Measurements from ENCODE around the gene MAP3K20.
A peak's percentile ranks its signal among the peaks of the same experiment; 100 is the strongest.
"Not testable (repeated sequence)": the region's sequence is repeated elsewhere in the genome, so short reads cannot be mapped to it uniquely, and the experiment has no call there.

The MAP3K20 gene

DNA sequence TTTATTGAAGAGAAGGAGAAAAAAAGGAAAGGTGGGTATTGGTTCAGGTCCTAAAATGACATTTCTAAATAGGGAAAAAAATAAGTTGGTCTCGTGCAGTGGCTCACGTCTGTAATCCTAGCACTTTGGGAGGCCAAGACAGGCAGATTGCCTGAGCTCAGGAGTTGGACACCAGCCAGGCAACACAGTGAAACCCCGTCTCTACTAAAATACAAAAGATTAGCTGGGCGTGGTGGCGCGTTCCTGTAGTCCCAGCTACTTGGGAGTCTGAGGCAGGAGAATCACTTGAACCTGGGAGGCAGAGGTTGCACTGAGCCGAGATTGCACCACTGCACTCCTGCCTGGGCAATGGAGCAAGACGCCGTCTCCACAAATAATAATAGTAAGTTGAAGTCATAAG lies 131.5 kb downstream of the MAP3K20 start:
- not testable (repeated sequence) for DNase-seq

DNA sequence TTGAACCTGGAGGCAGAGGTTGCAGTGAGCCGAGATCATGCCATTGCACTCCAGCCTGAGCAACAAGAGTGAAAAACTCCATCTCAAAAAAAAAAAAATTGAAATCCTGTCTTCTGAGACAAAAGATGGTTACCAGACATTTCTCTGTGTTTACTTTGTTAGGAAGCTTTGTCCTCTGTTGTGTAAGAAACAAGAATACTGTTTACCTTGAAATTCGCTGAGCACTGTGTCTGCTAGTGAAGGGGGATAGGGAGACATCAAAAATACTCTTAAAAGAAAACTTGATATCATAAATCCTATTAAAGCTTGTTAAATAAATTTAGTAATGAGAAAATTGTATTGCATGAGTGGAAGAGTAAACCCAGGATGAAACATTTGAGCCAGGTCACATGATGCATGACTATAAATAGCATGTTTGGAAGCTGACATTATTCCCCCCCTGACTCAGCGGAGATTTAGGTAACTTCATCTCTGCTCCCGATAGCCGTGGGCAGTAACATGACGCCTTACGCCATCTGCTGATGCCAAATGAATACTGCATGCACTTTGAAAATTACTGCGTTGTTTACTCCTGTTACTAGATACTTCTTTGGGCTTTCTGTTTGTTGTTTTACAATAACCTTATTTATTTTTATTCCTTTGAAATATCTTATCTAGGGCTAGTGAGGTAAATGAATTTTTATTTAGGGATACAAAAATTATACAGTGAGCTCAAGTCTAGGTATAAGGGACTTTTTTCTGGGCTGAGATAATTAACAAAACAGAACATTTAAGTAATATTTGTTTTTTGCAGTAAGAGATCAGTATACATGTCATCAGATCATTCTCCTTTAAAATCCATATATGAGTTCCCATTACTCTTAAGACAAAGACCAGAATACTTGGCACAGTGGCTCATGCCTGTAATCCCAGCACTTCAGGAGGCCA lies 134.9 kb downstream of the MAP3K20 start:
- peak; percentile 41 to 73 (median 64) for DNase-seq

- no peak for DNase-seq
Observed at GRCh38 chr2:173213181-173213580, 137.5 kb downstream of the MAP3K20 start.

- no peak for DNase-seq
Observed at GRCh38 chr2:173214213-173214612, 138.6 kb downstream of the MAP3K20 start.

DNA sequence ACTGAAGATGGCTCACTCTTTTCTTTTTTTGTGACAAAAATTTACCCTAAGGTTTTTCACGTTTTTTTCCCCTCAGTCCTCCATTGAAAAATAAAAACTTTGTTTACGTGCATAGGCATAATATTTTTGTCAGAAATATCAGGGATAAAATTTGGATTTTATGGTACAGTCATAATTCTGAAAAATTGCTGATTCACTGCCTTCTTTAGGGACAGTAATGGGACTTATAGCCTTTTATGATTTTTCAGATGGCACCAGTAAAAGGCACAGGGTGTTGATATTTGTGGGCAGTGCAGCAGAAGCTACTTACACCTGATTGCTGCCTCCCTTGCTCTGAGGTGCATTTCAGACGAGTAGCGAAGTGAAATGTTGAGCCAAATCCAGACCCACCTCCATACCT lies 139.7 kb downstream of the MAP3K20 start:
- no peak for DNase-seq

DNA sequence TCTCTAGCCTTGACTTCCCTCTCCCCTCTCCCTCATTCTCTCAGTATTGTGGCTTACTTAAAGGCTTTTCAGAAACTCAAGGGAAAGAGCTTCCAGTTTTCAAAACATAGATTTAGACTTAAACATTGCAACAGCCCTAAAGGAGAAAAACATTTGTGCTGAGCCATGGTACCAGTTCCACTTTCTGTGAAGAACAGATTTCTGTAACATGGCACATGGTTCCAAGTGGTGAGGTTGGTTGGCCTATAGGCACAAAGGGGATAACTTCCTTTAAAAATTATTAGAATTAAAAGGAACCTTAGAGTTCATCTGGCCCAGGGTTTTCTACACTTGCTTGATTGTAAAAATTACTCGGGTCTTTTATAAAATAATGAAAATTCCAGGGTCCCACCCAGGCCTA lies 140.4 kb downstream of the MAP3K20 start:
- no peak for DNase-seq

DNA sequence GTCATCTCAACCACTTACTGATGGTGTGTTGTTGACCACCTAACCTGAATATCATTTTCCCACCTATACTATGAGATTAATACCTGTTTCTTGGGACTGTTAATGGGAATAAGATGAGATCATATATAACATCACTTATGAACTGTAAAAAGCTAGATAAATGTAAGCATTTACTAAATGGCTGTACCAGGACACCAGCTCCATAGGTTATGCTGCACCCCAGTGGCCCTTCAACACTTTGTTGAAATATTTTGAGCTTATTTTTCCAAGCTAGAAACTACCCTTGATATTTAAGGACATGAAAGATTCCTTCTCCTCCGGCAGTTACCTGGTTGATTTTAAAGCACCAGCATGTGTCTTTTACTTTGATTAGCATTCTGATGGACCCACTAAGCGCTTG lies 141.0 kb downstream of the MAP3K20 start:
- DNase-seq: no peak

GRCh38 chr2:173217116-173217840 lies 141.6 kb downstream of the MAP3K20 start:
- no peak for DNase-seq

- no peak for DNase-seq
Observed at GRCh38 chr2:173218326-173219056, 142.8 kb downstream of the MAP3K20 start.

DNA sequence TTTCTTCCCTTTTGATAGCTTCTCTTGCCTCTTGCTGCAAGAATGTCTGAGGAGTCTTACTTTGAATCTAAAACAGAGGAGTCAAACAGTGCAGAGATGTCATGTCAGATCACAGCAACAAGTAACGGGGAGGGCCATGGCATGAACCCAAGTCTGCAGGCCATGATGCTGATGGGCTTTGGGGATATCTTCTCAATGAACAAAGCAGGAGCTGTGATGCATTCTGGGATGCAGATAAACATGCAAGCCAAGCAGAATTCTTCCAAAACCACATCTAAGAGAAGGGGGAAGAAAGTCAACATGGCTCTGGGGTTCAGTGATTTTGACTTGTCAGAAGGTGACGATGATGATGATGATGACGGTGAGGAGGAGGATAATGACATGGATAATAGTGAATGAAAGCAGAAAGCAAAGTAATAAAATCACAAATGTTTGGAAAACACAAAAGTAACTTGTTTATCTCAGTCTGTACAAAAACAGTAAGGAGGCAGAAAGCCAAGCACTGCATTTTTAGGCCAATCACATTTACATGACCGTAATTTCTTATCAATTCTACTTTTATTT lies 145.6 kb downstream of the MAP3K20 start:
- DNase-seq: no peak

- no peak for DNase-seq
Observed at GRCh38 chr2:173221937-173222594, 146.4 kb downstream of the MAP3K20 start.

DNA sequence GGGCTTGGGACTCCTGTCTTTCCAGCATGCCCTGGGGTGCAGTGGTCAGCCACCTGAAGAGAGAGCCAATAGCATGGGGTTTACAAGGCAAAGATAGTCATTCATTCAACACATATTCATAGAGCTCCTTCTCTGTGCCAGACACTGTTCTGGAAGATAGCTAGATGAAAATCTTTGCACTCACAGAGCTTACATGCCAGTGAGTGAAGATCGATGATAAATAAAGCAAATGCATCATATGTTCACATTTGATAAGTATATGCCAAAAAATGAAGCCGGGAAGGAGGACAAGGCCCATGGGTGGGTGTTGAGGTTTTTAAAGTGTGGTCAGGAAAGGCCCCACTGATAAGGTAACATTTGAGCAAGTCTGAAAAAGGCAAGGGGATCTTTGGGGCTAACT lies 148.2 kb downstream of the MAP3K20 start:
- no peak for DNase-seq

DNA sequence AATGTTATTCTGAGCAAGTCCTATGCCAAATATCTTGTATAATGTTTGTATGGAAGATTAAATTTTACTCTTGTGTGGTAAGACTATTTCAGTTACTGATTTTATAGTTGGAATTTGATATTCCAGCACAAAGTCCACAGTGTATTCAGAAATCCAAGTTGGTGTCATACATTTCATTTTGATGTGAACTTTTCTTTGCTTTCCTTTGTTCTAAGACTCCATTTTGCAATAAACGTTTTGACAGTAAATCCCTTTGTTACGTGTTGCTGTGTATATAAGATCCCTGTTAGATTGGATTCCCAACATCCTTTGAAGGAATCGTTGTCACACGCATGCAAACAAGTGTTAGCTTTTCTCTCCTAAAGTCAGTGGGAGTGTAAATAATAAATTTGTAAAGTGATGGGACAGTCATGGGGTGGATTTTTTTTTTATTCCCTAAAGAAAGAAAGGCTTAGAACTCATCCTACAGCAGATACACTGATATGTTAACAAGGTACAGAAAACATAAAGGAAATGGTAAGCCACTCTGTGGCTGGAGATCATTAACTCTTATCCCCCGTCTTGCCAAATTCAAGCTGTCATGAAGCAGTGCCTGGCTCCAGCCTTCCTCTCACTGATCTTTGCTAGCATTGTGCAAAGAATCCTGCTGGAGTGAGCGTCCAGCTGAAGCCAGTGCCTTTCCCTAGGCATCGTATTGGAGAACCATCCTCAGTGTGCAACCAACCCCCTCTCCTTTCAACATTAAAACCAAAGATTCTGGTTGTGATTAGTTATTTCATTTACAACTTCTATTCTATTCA lies 151.5 kb downstream of the MAP3K20 start:
- no peak for DNase-seq

GRCh38 chr2:173229086-173229485 lies 153.4 kb downstream of the MAP3K20 start:
- DNase-seq: no peak

DNA sequence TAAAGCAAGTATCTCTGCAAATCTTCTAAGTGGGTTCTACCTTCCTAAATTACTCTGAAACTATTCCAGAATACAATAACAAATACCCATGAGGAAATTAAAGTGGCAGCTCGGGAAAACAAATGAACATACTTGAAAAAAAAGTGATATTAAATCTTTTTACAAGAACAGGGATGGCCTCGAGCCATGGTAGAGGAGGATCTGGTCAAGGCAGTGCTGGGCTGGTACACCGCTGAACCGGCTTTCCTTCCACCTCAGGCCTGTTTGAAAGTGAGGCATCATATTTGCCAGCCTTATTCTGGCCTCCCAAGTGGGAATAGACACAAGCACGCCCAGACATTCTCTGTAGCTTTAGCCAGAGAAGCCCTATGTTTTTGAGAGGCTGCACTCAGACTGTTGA lies 154.5 kb downstream of the MAP3K20 start:
- no peak for DNase-seq

GRCh38 chr2:173231042-173231441 lies 155.4 kb downstream of the MAP3K20 start:
- peak; percentile 3 to 77 (median 48) for DNase-seq

GRCh38 chr2:173231465-173231864 lies 155.8 kb downstream of the MAP3K20 start:
- peak in 1 of 3 experiments; percentile 77 for DNase-seq

GRCh38 chr2:173232956-173233744 lies 157.5 kb downstream of the MAP3K20 start:
- no peak for DNase-seq

DNA sequence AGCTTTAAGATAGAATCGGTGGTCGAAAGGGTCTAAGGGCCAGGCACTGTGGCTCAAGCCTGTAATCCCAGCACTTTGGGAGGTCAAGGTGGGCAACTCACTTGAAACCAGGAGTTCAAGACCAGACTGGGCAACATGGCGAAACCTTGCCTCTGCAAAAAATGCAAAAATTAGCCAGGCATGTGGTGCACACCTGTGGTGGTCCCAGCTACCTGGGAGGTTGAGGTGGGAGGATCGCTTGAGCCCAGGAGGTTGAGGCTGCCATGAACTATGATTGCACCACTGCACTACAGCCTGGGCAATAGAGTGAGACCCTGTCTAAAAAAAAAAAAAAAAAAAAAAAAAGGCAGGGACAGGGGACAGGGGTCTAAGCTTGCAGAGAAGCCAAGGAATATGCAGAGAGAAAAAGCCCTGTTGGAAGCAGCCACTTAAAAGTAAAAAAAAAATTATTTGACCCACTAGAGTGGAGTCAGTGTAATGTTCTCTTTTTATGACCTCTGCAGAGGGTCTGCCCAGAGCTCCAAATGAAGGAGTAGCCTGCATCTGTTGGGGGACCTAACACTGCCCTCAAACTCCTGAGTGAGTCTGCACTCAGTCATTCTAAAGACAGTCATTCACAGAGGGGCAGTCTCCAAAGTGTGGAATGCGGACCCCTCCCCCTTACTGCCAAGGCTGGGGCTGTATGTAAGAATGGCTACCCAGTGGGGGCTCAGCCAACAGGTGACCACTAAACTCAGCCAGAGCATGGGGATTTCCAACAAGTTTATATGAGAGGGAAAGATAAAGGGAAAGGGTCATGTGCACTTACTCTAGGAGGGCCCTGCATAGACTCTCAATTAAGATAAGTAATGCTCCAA lies 160.5 kb downstream of the MAP3K20 start:
- DNase-seq: no peak

DNA sequence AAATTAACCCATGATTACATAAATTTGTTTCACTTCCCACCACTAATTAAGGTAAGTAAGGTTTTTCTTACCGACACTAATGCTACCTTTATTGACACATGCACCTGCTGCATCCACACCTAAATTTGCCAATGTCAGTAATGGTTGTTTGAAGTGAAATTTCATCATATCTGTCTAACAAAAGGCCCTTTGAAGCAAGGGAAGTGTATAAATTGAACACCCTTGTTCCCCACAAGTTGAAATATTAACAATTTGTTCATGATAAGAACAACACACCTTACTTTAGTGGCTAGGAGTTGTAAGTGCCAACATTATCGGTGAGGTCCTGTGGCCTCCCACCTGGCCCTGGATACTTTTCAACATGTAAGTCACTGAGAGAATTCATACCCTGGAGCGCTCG lies 162.7 kb downstream of the MAP3K20 start:
- peak in 2 of 3 experiments; percentile 2 to 19 for DNase-seq

Data from NCI-H1417 (cell line).